OCI-M2 (cell line): Measurements from ENCODE around the gene SNRNP25.
A peak's percentile ranks its signal among the peaks of the same experiment; 100 is the strongest.
"Not testable (repeated sequence)": the region's sequence is repeated elsewhere in the genome, so short reads cannot be mapped to it uniquely, and the experiment has no call there.

Experiments
- DNase-seq: peaks from one replicate; lab custom pipeline; 2025; ENCODE audit not compliant: unreplicated experiment; lab: John Stamatoyannopoulos, UW

Gene SNRNP25

GRCh38 chr16:53346-54236 is at the start of gene SNRNP25, which contains the start of gene POLR3K:
Gene SNRNP25, plus strand, starts transcription at chr16:53828. Its CDS starts 189 bp downstream, at chr16:54017.
Gene POLR3K, minus strand, starts transcription at chr16:53608. Its CDS starts 22 bp downstream, at chr16:53586.
- peak; percentile 63 for DNase-seq

GRCh38 chr16:9903-10665 is 43.5 kb upstream of the SNRNP25 start:
- no peak for DNase-seq

GRCh38 chr16:10772-11171 is 42.9 kb upstream of the SNRNP25 start:
- not testable (repeated sequence) for DNase-seq

- not testable (repeated sequence) for DNase-seq
Measured at GRCh38 chr16:17062-17765, 36.4 kb upstream of the SNRNP25 start.

- not testable (repeated sequence) for DNase-seq
Measured at GRCh38 chr16:20886-21285, 32.7 kb upstream of the SNRNP25 start.

- DNase-seq = not testable (repeated sequence)
Measured at GRCh38 chr16:24151-24550, 29.5 kb upstream of the SNRNP25 start.

- not testable (repeated sequence) for DNase-seq
Measured at GRCh38 chr16:25926-26348, 27.7 kb upstream of the SNRNP25 start.

- not testable (repeated sequence) for DNase-seq
Measured at GRCh38 chr16:30627-31026, 23.0 kb upstream of the SNRNP25 start.

GRCh38 chr16:33154-33876 is 20.3 kb upstream of the SNRNP25 start:
- not testable (repeated sequence) for DNase-seq

- DNase-seq = no peak
Measured at GRCh38 chr16:33877-34647, 19.6 kb upstream of the SNRNP25 start.

- no peak for DNase-seq
Measured at GRCh38 chr16:34648-34987, 19.0 kb upstream of the SNRNP25 start.

GRCh38 chr16:35011-35677 is 18.5 kb upstream of the SNRNP25 start:
- DNase-seq = no peak

GRCh38 chr16:35678-36305 is 17.8 kb upstream of the SNRNP25 start:
- DNase-seq = no peak

- DNase-seq = no peak
Measured at GRCh38 chr16:36336-36984, 17.2 kb upstream of the SNRNP25 start.

- no peak for DNase-seq
Measured at GRCh38 chr16:37511-37910, 16.1 kb upstream of the SNRNP25 start.

- DNase-seq = not testable (repeated sequence)
Measured at GRCh38 chr16:38206-38605, 15.4 kb upstream of the SNRNP25 start.

GRCh38 chr16:38941-39892 is 14.4 kb upstream of the SNRNP25 start:
- DNase-seq = no peak
